Measurements from ENCODE around the gene CXCL8.

Gene CXCL8

GRCh38 chr4:73707918-73708577, 32.3 kb upstream of the CXCL8 start:
- Mint-ChIP-seq H3K4me1 (no peaks in the 10 kb centered on the region), H3K4me3 (no peak overlapping the region), H3K27me3 (no peaks in the 10 kb centered on the region), H3K36me3 (ENCODE audit: low read depth) (no peaks in the 10 kb centered on the region), H3K27ac (no peak overlapping the region), H3K9me3 (no peaks in the 10 kb centered on the region)
- no peak for DNase-seq
- ATAC-seq = no peak

GRCh38 chr4:73709451-73710033, 30.8 kb upstream of the CXCL8 start:
- Mint-ChIP-seq H3K36me3 (ENCODE audit: low read depth) (no peaks in the 10 kb centered on the region), H3K27ac (no peak overlapping the region), H3K4me3 (no peak overlapping the region), H3K27me3 (no peaks in the 10 kb centered on the region), H3K4me1 (no peaks in the 10 kb centered on the region), H3K9me3 (no peaks in the 10 kb centered on the region)
- ATAC-seq = no peak
- DNase-seq = no peak

- Mint-ChIP-seq H3K36me3 (ENCODE audit: low read depth) (no peaks in the 10 kb centered on the region), H3K4me1 (no peaks in the 10 kb centered on the region), H3K27me3 (no peaks in the 10 kb centered on the region), H3K27ac (no peak overlapping the region), H3K4me3 (no peak overlapping the region), H3K9me3 (no peaks in the 10 kb centered on the region)
- ATAC-seq (no peak), DNase-seq (no peak)
Measured at GRCh38 chr4:73710094-73710493, 30.3 kb upstream of the CXCL8 start.

GRCh38 chr4:73711989-73712388, 28.4 kb upstream of the CXCL8 start:
- Mint-ChIP-seq H3K27me3 (no peaks in the 10 kb centered on the region), H3K36me3 (ENCODE audit: low read depth) (no peaks in the 10 kb centered on the region), H3K4me1 (no peaks in the 10 kb centered on the region), H3K27ac (no peak overlapping the region), H3K9me3 (no peaks in the 10 kb centered on the region), H3K4me3 (no peak overlapping the region)
- no peak for ATAC-seq
- no peak for DNase-seq

GRCh38 chr4:73713650-73714049, 26.7 kb upstream of the CXCL8 start:
- no peaks in the 10 kb centered on the region for H3K4me1 Mint-ChIP-seq
- no peaks in the 10 kb centered on the region for H3K9me3 Mint-ChIP-seq
- H3K36me3 Mint-ChIP-seq (ENCODE audit: low read depth) = no peaks in the 10 kb centered on the region
- no peak overlapping the region for H3K27ac Mint-ChIP-seq
- H3K4me3 Mint-ChIP-seq = no peak overlapping the region
- no peaks in the 10 kb centered on the region for H3K27me3 Mint-ChIP-seq
- ATAC-seq (no peak), DNase-seq (no peak)

GRCh38 chr4:73714647-73715046, 25.7 kb upstream of the CXCL8 start:
- H3K4me3 Mint-ChIP-seq = no peak overlapping the region
- no peak for ATAC-seq
- DNase-seq = no peak
- no peaks in the 10 kb centered on the region for H3K4me1 Mint-ChIP-seq
- H3K9me3 Mint-ChIP-seq = no peaks in the 10 kb centered on the region
- H3K27ac Mint-ChIP-seq = no peak overlapping the region
- no peaks in the 10 kb centered on the region for H3K27me3 Mint-ChIP-seq
- no peaks in the 10 kb centered on the region for H3K36me3 Mint-ChIP-seq (ENCODE audit: low read depth)

- Mint-ChIP-seq H3K4me3 (no peak overlapping the region), H3K36me3 (ENCODE audit: low read depth) (no peaks in the 10 kb centered on the region), H3K9me3 (no peaks in the 10 kb centered on the region), H3K27ac (no peak overlapping the region), H3K27me3 (no peaks in the 10 kb centered on the region), H3K4me1 (no peaks in the 10 kb centered on the region)
- no peak for ATAC-seq
- no peak for DNase-seq
Measured at GRCh38 chr4:73715659-73716058, 24.7 kb upstream of the CXCL8 start.

GRCh38 chr4:73718375-73719373, 21.7 kb upstream of the CXCL8 start:
- Mint-ChIP-seq H3K9me3 (no peaks in the 10 kb centered on the region), H3K27me3 (peaks cover 2% of the 10 kb centered on the region), H3K4me1 (no peaks in the 10 kb centered on the region), H3K36me3 (ENCODE audit: low read depth) (no peaks in the 10 kb centered on the region), H3K27ac (no peak overlapping the region), H3K4me3 (no peak overlapping the region)
- DNase-seq (no peak), ATAC-seq (no peak)

GRCh38 chr4:73721435-73721834, 18.9 kb upstream of the CXCL8 start:
- peaks cover 2% of the 10 kb centered on the region for H3K27me3 Mint-ChIP-seq
- H3K9me3 Mint-ChIP-seq = no peaks in the 10 kb centered on the region
- H3K36me3 Mint-ChIP-seq (ENCODE audit: low read depth) = no peaks in the 10 kb centered on the region
- no peak overlapping the region for H3K27ac Mint-ChIP-seq
- no peaks in the 10 kb centered on the region for H3K4me1 Mint-ChIP-seq
- H3K4me3 Mint-ChIP-seq = no peak overlapping the region
- no peak for DNase-seq
- ATAC-seq = no peak

GRCh38 chr4:73721909-73722308, 18.5 kb upstream of the CXCL8 start:
- Mint-ChIP-seq H3K27ac (no peak overlapping the region), H3K36me3 (ENCODE audit: low read depth) (no peaks in the 10 kb centered on the region), H3K27me3 (peaks cover 2% of the 10 kb centered on the region), H3K9me3 (no peaks in the 10 kb centered on the region), H3K4me1 (no peaks in the 10 kb centered on the region), H3K4me3 (no peak overlapping the region)
- ATAC-seq (no peak), DNase-seq (no peak)

- Mint-ChIP-seq H3K27ac (no peak overlapping the region), H3K36me3 (ENCODE audit: low read depth) (no peaks in the 10 kb centered on the region), H3K4me3 (no peak overlapping the region), H3K4me1 (no peaks in the 10 kb centered on the region), H3K27me3 (peaks cover 2% of the 10 kb centered on the region), H3K9me3 (no peaks in the 10 kb centered on the region)
- ATAC-seq (no peak), DNase-seq (no peak)
Measured at GRCh38 chr4:73723023-73723422, 17.3 kb upstream of the CXCL8 start.

- no peak for DNase-seq
- Mint-ChIP-seq H3K27me3 (peaks cover 2% of the 10 kb centered on the region), H3K36me3 (ENCODE audit: low read depth) (no peaks in the 10 kb centered on the region), H3K27ac (no peak overlapping the region), H3K9me3 (no peaks in the 10 kb centered on the region), H3K4me1 (no peaks in the 10 kb centered on the region), H3K4me3 (no peak overlapping the region)
- ATAC-seq = no peak
Measured at GRCh38 chr4:73723928-73724327, 16.4 kb upstream of the CXCL8 start.

GRCh38 chr4:73725510-73725909, 14.9 kb upstream of the CXCL8 start:
- Mint-ChIP-seq H3K9me3 (no peaks in the 10 kb centered on the region), H3K36me3 (ENCODE audit: low read depth) (no peaks in the 10 kb centered on the region), H3K4me1 (no peaks in the 10 kb centered on the region), H3K27ac (no peak overlapping the region), H3K27me3 (peaks cover 2% of the 10 kb centered on the region), H3K4me3 (no peak overlapping the region)
- ATAC-seq = no peak
- no peak for DNase-seq

GRCh38 chr4:73725985-73726384, 14.4 kb upstream of the CXCL8 start:
- no peak for DNase-seq

GRCh38 chr4:73727685-73728084, 12.7 kb upstream of the CXCL8 start:
- H3K4me1 Mint-ChIP-seq = no peaks in the 10 kb centered on the region
- no peak overlapping the region for H3K27ac Mint-ChIP-seq
- no peaks in the 10 kb centered on the region for H3K9me3 Mint-ChIP-seq
- H3K4me3 Mint-ChIP-seq = no peak overlapping the region
- DNase-seq (no peak), ATAC-seq (no peak)
- no peaks in the 10 kb centered on the region for H3K36me3 Mint-ChIP-seq (ENCODE audit: low read depth)
- H3K27me3 Mint-ChIP-seq = peaks cover 3% of the 10 kb centered on the region

More at GRCh38 chr4:73725985-73726384, 14.4 kb upstream of the CXCL8 start:
- no peak for ATAC-seq
- H3K9me3 Mint-ChIP-seq = no peaks in the 10 kb centered on the region
- no peaks in the 10 kb centered on the region for H3K36me3 Mint-ChIP-seq (ENCODE audit: low read depth)
- no peak overlapping the region for H3K27ac Mint-ChIP-seq
- H3K4me1 Mint-ChIP-seq = no peaks in the 10 kb centered on the region
- H3K27me3 Mint-ChIP-seq = peaks cover 2% of the 10 kb centered on the region
- H3K4me3 Mint-ChIP-seq = no peak overlapping the region

All from activated naive CD8-positive, alpha-beta T cell treated with anti-CD3 and anti-CD28 coated beads, Interleukin-2, amount 50 U/mL, for 24 hours (primary cell).